HK-2 (cell line): ENCODE data around the gene FGFR4.

Experiments
- DNase-seq: peaks from one replicate; pipeline ENCODE4 v3.0.0-alpha.2; 2018; ENCODE audit not compliant: unreplicated experiment

The FGFR4 gene

GRCh38 chr5:177103523-177104253, 17.0 kb downstream of the FGFR4 start:
- DNase-seq = no peak

DNA sequence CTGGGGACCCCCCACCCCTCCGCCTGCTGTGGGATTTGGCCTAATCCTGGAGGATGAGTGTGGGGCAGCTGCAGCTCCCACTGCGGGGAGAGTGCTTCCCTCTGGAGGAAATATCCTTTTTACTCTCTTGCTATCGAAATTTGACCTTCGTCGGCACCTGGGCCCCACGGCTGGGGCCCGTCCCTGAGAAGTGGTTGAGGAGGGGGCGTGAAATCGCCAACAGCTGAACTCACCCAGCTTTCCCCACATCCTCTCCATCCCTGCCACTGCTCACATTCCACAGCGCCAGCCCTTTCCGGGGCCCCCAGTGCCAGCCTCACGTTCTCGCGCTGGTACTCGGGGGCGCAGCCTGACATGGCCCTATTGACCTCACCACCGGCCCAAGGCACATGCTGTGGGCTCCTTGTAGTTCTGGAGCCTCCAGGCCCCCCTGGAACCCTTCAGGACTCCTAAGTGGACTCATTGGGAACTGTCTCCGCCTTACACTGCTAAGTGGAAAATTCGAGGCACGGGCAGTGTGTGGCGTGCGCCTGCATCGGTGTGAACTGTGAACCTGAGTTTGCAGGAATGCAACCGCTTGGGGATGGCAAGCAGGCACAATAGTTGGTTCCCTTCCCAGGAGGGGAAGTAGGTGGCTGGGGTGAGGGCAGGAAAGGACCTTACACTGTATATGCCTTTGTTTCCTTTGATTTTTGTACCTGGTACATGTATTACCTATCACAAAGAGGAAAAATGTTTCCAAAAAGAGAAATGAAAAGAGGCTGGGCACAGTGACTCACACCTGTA, 19.2 kb downstream of the FGFR4 start:
- no peak for DNase-seq

DNA sequence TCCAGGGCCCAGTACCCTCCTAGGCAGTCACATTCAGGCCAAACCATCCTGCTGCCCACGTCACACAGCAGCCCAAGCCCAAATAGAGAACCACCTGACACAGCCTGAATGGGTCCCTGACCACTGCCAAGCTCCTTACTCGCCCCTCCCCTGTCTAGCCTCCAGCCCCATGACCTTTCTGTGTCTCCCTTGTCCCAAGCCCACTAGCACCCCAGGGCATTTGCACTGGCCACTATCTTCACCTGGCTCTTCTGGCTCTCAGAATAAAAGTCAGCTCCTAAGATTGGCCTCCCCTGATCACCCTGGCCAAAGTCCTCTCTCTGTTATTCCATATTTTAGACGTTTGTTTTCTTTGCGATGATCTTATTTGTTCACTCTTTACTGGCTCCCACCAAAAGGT, 20.4 kb downstream of the FGFR4 start:
- DNase-seq = no peak

DNA sequence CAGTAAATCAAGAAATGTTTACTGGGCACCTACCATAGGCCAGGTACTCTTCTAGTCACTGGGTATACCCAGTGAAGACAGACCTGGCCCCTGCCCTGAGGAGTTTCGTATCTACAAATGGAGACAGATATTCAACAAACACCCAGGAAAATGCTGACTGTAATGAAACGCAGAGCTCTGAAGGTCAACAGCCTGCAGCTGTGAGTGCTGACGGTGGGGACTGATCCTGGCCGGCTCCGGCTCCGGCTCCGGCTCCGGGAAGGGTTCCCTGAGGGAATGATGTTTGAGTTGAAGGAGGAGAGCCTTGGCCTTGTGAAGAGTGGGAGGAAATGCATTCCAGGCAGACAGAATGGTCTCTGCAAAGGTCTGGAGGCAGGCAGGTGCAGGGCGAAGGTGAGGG, 23.1 kb downstream of the FGFR4 start:
- DNase-seq = no peak

- peak; percentile 57 for DNase-seq
These were observed 25.1 kb downstream of the FGFR4 start for GRCh38 chr5:177111720-177112394.

GRCh38 chr5:177112589-177113220, 26.0 kb downstream of the FGFR4 start:
- DNase-seq = no peak

DNA sequence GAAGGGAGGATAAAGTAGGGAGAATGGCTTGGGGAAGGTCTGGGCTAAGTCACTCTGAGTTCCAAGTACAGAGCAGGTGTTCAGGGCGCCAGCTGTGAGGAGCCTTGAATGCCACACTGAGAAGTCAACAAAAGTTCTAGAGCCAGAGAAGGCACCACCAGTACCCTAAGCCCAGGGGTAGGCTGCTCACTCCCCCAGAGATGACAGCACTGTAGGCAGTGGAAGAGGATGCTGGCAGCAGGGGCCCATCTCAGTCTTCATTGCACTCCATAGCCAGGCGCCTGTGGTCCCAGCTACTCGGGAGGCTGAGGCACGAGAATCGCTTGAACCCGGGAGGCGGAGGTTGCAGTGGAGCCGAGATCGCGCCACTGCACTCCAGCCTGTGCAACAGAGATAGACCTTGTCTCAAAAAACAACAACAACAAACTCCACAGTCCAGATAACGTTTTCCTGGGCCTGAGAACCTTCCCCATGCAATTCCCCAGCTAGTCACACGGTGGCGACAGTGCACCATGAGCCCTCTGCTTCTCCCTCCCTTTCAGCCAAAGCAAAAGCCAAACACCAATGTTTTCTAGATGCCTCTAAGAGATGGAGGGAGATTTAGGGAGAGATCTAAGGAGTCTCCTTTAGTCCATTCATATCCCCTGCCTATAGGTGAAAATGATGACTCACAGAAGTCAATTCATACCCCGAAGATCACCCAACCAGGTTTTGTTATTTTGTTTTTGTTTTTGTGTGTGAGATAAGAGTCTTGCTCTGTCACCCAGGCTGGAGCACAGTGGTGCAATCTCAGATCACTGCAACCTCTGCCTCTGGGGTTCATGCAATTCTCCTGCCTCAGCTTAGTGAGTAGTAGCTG, 27.1 kb downstream of the FGFR4 start:
- DNase-seq = peak; percentile 69

GRCh38 chr5:177116631-177117373, 30.1 kb downstream of the FGFR4 start:
- peak; percentile 91 for DNase-seq

DNA sequence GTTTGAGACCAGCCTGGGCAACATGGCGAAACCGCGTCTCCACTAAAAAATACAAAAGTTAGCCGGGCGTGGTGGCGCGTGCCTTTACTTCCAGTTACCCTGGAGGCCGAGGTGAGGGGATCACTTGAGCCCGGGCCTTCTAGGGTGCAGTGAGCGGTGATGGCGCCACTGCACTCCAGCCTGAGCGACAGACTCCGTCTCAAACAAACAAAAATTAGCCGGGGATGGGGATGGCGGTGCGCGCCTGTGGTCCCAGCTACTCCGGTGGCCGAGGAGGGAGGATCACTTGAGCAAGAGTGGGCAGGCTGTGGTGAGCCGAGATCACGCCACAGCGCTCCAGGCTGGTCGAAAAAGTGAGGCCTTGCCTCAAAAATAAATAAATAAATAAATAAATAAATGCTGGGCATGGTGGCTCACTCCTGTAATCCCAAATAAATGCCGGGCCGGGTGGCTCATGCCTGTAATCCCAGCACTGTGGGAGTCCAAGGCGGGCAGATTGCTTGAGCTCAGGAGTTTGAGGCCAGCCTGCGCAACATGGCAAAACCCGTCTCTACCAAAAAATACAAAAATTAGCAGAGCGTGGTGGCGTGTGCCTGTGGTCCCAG, 30.8 kb downstream of the FGFR4 start:
- DNase-seq = no peak

DNA sequence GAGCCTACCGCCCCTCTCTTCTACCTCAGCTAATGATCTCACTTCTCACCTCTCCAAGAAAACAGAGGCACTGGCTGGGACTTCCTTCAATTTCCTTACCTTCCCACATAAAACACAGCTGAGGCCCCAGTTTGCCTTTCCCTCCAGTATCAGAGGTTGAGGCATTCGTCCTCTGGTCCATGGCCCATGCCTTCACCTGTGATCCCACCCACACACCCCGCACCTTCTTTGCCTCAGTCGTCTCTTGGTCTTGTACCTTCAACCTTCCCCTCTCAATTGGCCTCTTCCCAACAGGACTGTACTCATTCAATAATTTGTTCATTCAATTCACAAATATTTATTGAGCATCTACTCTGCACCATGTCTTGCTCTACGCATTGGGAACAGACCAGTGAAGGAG, 35.9 kb downstream of the FGFR4 start:
- DNase-seq = no peak

- no peak for DNase-seq
These were observed 37.2 kb downstream of the FGFR4 start for GRCh38 chr5:177123789-177124485.

DNA sequence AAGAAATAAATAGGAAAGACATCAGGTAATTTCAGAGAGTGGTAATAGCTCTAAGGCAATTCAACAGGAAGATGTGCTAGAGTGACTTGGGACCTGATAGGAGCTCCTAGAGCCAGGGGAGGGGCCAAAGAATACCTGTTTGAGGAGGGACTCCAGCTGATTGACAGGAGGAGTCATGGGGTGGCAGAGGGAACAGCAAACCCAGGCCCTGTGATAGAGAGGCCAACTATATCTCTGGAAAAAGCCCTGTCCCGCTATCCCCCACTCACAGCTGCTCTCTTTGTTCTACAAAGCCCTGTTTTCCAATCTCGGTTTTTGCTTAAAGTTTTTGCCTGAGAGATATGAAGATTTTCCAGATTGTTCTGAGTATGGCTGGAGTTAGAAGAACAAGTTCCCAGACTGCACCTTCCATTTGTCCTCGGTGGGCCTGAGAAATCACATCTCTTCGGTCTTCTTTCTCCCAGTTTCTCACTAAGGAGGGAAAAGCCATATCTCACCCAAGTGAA, 37.8 kb downstream of the FGFR4 start:
- no peak for DNase-seq

DNA sequence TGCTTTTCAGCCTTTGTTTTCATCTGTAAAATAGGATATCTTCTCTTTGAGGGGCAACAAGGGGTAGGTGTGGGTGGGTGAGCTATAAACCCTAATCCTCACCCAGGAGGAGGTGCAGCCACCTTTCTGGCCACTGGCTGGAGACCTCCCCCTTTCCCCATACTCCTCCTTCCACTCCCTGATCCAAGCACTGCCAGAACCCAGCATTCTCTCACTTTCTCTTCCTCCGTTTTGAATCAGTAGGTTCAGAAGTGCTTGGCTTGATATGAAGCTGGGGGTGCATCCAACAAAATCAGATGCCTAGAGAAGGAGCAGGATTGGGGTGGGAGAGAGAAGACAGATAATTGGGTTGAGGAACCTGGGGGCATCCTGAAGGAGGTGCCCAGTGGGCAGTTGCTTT, 40.1 kb downstream of the FGFR4 start:
- DNase-seq = no peak

DNA sequence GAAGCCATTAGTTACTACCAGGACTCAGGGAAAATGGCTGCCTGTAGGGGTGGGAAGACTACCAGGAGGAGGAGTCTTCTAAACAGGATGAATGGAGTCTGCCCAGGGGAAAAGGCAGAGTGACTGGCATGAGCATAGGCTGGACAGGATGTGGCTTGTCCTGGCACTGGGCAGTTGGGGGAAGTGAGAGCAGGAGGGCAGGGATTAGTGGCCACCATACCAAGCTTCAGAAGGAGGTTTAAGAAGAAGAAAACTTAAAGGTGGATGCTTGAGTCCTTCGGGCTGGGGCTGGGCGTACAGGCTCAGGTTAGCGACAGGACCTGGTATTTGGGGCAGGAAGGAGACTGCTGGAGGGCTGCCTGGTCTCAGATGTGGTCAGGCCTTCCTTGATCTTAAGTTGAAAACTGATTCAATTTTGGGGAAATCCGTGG, 41.9 kb downstream of the FGFR4 start:
- peak; percentile 16 for DNase-seq

- DNase-seq = no peak
These were observed 43.7 kb downstream of the FGFR4 start for GRCh38 chr5:177130211-177131018.

- no peak for DNase-seq
These were observed 44.3 kb downstream of the FGFR4 start for GRCh38 chr5:177131019-177131320.

- no peak for DNase-seq
These were observed 44.8 kb downstream of the FGFR4 start for GRCh38 chr5:177131352-177132135.
